PC-3 (cell line): ENCODE measurements around the gene CDKN2AIP. TPM values are rescaled to one million over a fixed set of nuclear protein-coding genes. Genes with fewer than 3 reads are reported as not detected.

Experiments
- ATAC-seq: fragments of 200-7000 bp; cut with Tn5 transposase; 2 replicates; pipeline ENCODE4 v1.9.1; 2020; ENCODE audit warnings: mild to moderate bottlenecking, moderate library complexity
- BruUV-seq: library from RNA; stranded (reverse); fragments of 400-500 nt; replicated peaks from 2 replicates; lab custom pipeline; 2021; lab: Mats Ljungman, UMichigan
- CTCF ChIA-PET: fragments of 300-600 bp; sonication (Branson Sonifier 250); formaldehyde crosslinking; loops from one replicate; lab custom pipeline; 2022; ENCODE audit warnings: antibody characterized with exemption; lab: Charles Lee
- POLR2A ChIA-PET: fragments of 300-600 bp; sonication (Branson Sonifier 250); formaldehyde crosslinking; loops from one replicate; lab custom pipeline; 2022; ENCODE audit warnings: antibody characterized with exemption; ENCODE audit not compliant: unreplicated experiment; lab: Charles Lee
- DNase-seq: peaks from one replicate; pipeline ENCODE4 v3.0.0-alpha.2; 2015
- H2AFZ ChIP-seq: fragments of 300-600 bp; sonication (generic); 2 replicates; pipeline ENCODE4 v1.6.0; 2016; ENCODE audit warnings: antibody characterized with exemption, low read length
- H3F3A ChIP-seq: fragments of 300-600 bp; sonication (generic); one replicate; pipeline ENCODE4 v1.6.0; 2017; ENCODE audit warnings: antibody characterized with exemption, low read length, control low read depth, mild to moderate bottlenecking; ENCODE audit not compliant: unreplicated experiment
- H3K27ac ChIP-seq: fragments of 300-600 bp; sonication (generic); 2 replicates; pipeline ENCODE4 v1.5.1; 2016; ENCODE audit warnings: mild to moderate bottlenecking, low read length
- H3K27me3 ChIP-seq: fragments of 300-600 bp; sonication (generic); 2 replicates; pipeline ENCODE4 v1.6.1; 2016; ENCODE audit warnings: low read length, mixed read lengths
- H3K36me3 ChIP-seq: fragments of 300-600 bp; sonication (generic); 2 replicates; pipeline ENCODE4 v1.6.1; 2016; ENCODE audit warnings: low read depth, mixed run types, low read length, mixed read lengths
- H3K4me1 ChIP-seq: fragments of 300-600 bp; sonication (generic); 2 replicates; pipeline ENCODE4 v1.5.1; 2016; ENCODE audit warnings: low read length; ENCODE audit not compliant: insufficient read depth
- H3K4me2 ChIP-seq: fragments of 300-600 bp; sonication (generic); 2 replicates; pipeline ENCODE4 v1.6.0; 2016; ENCODE audit warnings: low read length
- H3K4me3 ChIP-seq: fragments of 300-600 bp; sonication (generic); 2 replicates; pipeline ENCODE4 v1.5.1; 2016; ENCODE audit warnings: mild to moderate bottlenecking, low read length, mixed read lengths
- H3K79me2 ChIP-seq: fragments of 300-600 bp; sonication (generic); 2 replicates; pipeline ENCODE4 v1.6.1; 2017; ENCODE audit warnings: low read length, mixed read lengths
- H3K9ac ChIP-seq: fragments of 300-600 bp; sonication (generic); 2 replicates; pipeline ENCODE4 v1.6.0; 2016; ENCODE audit warnings: mild to moderate bottlenecking, low read length
- H3K9me2 ChIP-seq: fragments of 300-600 bp; sonication (generic); replicated peaks from 2 replicates; pipeline ENCODE4 v1.6.1; 2016; ENCODE audit warnings: mixed run types, low read length, mixed read lengths
- H3K9me3 ChIP-seq: fragments of 300-600 bp; sonication (generic); 2 replicates; pipeline ENCODE4 v1.6.1; 2016; ENCODE audit warnings: low read length, mixed read lengths
- H4K20me1 ChIP-seq: fragments of 300-600 bp; sonication (generic); 2 replicates; pipeline ENCODE4 v1.6.1; 2016; ENCODE audit warnings: low read length, mixed read lengths
- CTCF ChIP-seq: fragments of 300-600 bp; sonication (generic); conservative IDR thresholded peaks from 2 replicates; pipeline ENCODE4 v1.5.1; 2017; ENCODE audit warnings: antibody characterized with exemption, low read depth, mild to moderate bottlenecking, low read length
- EZH2 ChIP-seq: fragments of 300-600 bp; sonication (generic); IDR thresholded peaks from one replicate; pipeline ENCODE4 v1.6.1; 2017; ENCODE audit warnings: antibody characterized with exemption, mild to moderate bottlenecking, low read length; ENCODE audit not compliant: unreplicated experiment
- EZH2phosphoT487 ChIP-seq: fragments of 300-600 bp; sonication (generic); IDR thresholded peaks from 2 replicates; pipeline ENCODE4 v1.6.1; 2018; ENCODE audit warnings: mild to moderate bottlenecking, antibody characterized with exemption, low read length, borderline replicate concordance
- intact Hi-C: fragments of 100-400 bp; cut with micrococcal nuclease; formaldehyde crosslinking; loops from 2 replicates; pipeline ENCODE4 v1.9.0; 2023
- total RNA-seq: library from RNA; depleted of rRNA; stranded (reverse); fragments of >200 nt; gene quantifications from 2 replicates; pipeline ENCODE4 v1.2.3, GENCODE V29; 2014

CDKN2AIP gene
- total RNA-seq, 1 experiment from 2014 or later: 31.5 TPM

GRCh38 chr4:183471946-183472708 lies 27.7 kb downstream of the CDKN2AIP start:
- TF ChIP-seq EZH2: no peak
- TF ChIP-seq CTCF: peak; percentile 86
- H3K27me3 ChIP-seq: no peaks in the 10 kb centered on the region
- H3K79me2 ChIP-seq: no peaks in the 10 kb centered on the region
- H3K9ac ChIP-seq: no peak overlapping the region
- ATAC-seq (peak; percentile 57), DNase-seq (peak; percentile 86)
- intact Hi-C loops: loop anchor here (1.0 to 10.0 kb wide), 6 partner anchors 28 to 695 kb away; partner anchors contain the start of gene CDKN2AIP
- no peak overlapping the region; the same call in 1 of the 2 replicates for H2AFZ ChIP-seq
- H3F3A ChIP-seq: no peaks in the 10 kb centered on the region
- no peak overlapping the region for H3K27ac ChIP-seq
- no TSS peak for BruUV-seq
- no peaks in the 10 kb centered on the region for H4K20me1 ChIP-seq
- H3K4me1 ChIP-seq: peaks cover 31% of the 10 kb centered on the region
- no peaks in the 10 kb centered on the region for H3K36me3 ChIP-seq
- POLR2A ChIA-PET: no interaction called here
- H3K4me3 ChIP-seq: no peak overlapping the region
- peak overlapping the region; percentile 4; the same call in 1 of the 2 replicates for H3K4me2 ChIP-seq
- H3K9me3 ChIP-seq: no peaks in the 10 kb centered on the region
- CTCF ChIA-PET: no interaction called here
- no peaks in the 10 kb centered on the region for H3K9me2 ChIP-seq

GRCh38 chr4:183478123-183478522 lies 33.7 kb downstream of the CDKN2AIP start:
- intact Hi-C loops: loop anchor here (10.0 kb wide), 1 partner anchor 277 kb away; no protein-coding TSS in a partner anchor

More at GRCh38 chr4:183478123-183478522, 33.7 kb downstream of the CDKN2AIP start:
- Histone ChIP-seq H3K9me3 (no peaks in the 10 kb centered on the region), H3K9me2 (no peaks in the 10 kb centered on the region), H3K36me3 (no peaks in the 10 kb centered on the region), H3F3A (no peaks in the 10 kb centered on the region), H3K27me3 (no peaks in the 10 kb centered on the region), H3K4me3 (no peak overlapping the region), H2AFZ (no peak overlapping the region), H4K20me1 (no peaks in the 10 kb centered on the region), H3K4me2 (no peak overlapping the region), H3K9ac (no peak overlapping the region), H3K79me2 (no peaks in the 10 kb centered on the region), H3K27ac (no peak overlapping the region), H3K4me1 (no peaks in the 10 kb centered on the region)
- TF ChIP-seq EZH2 (no peak), CTCF (no peak), EZH2phosphoT487 (no peak)
- no TSS peak for BruUV-seq
- CTCF ChIA-PET: no interaction called here
- DNase-seq (no peak), ATAC-seq (no peak)
- POLR2A ChIA-PET: no interaction called here
